HG03565 (cell line): ENCODE data around the gene PSMB9.

ENCODE experiments used
- ATAC-seq: cut with Tn5 transposase; IDR thresholded peaks from one replicate; pipeline ENCODE4 v1.9.1; 2021; ENCODE audit warnings: mild to moderate bottlenecking, moderate library complexity; ENCODE audit not compliant: unreplicated experiment

PSMB9 gene

GRCh38 chr6:32839356-32839755 lies 14.6 kb upstream of the PSMB9 start:
- no peak for ATAC-seq

- no peak for ATAC-seq
These were observed 13.3 kb upstream of the PSMB9 start for GRCh38 chr6:32840604-32841246.

- ATAC-seq, result no peak
These were observed 11.9 kb upstream of the PSMB9 start for GRCh38 chr6:32842021-32842650.

- no peak for ATAC-seq
These were observed 11.3 kb upstream of the PSMB9 start for GRCh38 chr6:32842690-32843089.

GRCh38 chr6:32843331-32843978 lies 10.5 kb upstream of the PSMB9 start:
- no peak for ATAC-seq

GRCh38 chr6:32843979-32844838 lies 9.8 kb upstream of the PSMB9 start, which contains the start of gene PSMB8:
Gene PSMB8, minus strand, starts transcription at chr6:32844047. Its CDS starts 51 bp downstream, at chr6:32843996.
- peak; percentile 60 for ATAC-seq

- no peak for ATAC-seq
These were observed 9.1 kb upstream of the PSMB9 start for GRCh38 chr6:32844839-32845383.

- ATAC-seq, result no peak
These were observed 8.6 kb upstream of the PSMB9 start for GRCh38 chr6:32845384-32845884.

- no peak for ATAC-seq
These were observed 7.0 kb upstream of the PSMB9 start for GRCh38 chr6:32847004-32847403.

GRCh38 chr6:32847795-32848194 lies 6.2 kb upstream of the PSMB9 start:
- ATAC-seq, result no peak

- no peak for ATAC-seq
These were observed 4.9 kb upstream of the PSMB9 start for GRCh38 chr6:32849126-32849525.

- ATAC-seq, result no peak
These were observed 3.0 kb upstream of the PSMB9 start for GRCh38 chr6:32851025-32851424.

- no peak for ATAC-seq
These were observed 1.8 kb upstream of the PSMB9 start for GRCh38 chr6:32852018-32852843.

- peak; percentile 17 for ATAC-seq
These were observed 1.0 kb upstream of the PSMB9 start for GRCh38 chr6:32852844-32853540.

- no peak for ATAC-seq
These were observed 585 bp downstream of the PSMB9 start for GRCh38 chr6:32854376-32855178.

- ATAC-seq, result no peak
These were observed 1.6 kb downstream of the PSMB9 start for GRCh38 chr6:32855467-32856174.

GRCh38 chr6:32857156-32857891 lies 3.3 kb downstream of the PSMB9 start:
- ATAC-seq, result no peak
